Heart right ventricle (tissue), 16 donors: ENCODE measurements around the gene IQSEC3. TPM values are rescaled to one million over a fixed set of nuclear protein-coding genes. Genes with fewer than 3 reads are reported as not detected.

ENCODE experiments used
- ATAC-seq, 8 donors: fragments of 200-7000 bp; cut with Tn5 transposase; one replicate each; pipeline ENCODE4 v1.9.1; 2020; ENCODE audit warnings: mild to moderate bottlenecking in 8 of 8, moderate library complexity in 8 of 8, moderate number of reproducible peaks in 1 of 8
- DNase-seq, 2 donors: peaks; one replicate each; pipeline ENCODE4 v3.0.0-alpha.2; 2020
- H3K27ac ChIP-seq, 10 donors: fragments of 200-600 bp; sonication (generic) in 2 of 10; one replicate each; pipeline versions ENCODE4 v1.5.0 to v1.8.0; 2020 to 2022; ENCODE audit warnings: mild to moderate bottlenecking in 3 of 10
- H3K27me3 ChIP-seq, 7 donors: fragments of 200-600 bp; one replicate each; pipeline ENCODE4 v1.8.0; 2021 to 2022; ENCODE audit warnings: mild to moderate bottlenecking in 2 of 7
- H3K36me3 ChIP-seq, 9 donors: fragments of 200-600 bp; sonication (generic) in 1 of 9; one replicate each; pipeline versions ENCODE4 v1.5.0 to v1.8.0; 2020 to 2022; ENCODE audit warnings: mild to moderate bottlenecking in 2 of 9
- H3K4me1 ChIP-seq, 9 donors: fragments of 200-600 bp; sonication (generic) in 1 of 9; one replicate each; pipeline versions ENCODE4 v1.5.0 to v1.8.0; 2020 to 2022; ENCODE audit warnings: mild to moderate bottlenecking in 4 of 9
- H3K4me3 ChIP-seq, 10 donors: fragments of 200-600 bp; sonication (generic) in 2 of 10; one replicate each; pipeline versions ENCODE4 v1.5.0 to v1.8.0; 2020 to 2022; ENCODE audit warnings: mild to moderate bottlenecking in 7 of 10, moderate library complexity in 2 of 10
- H3K9me3 ChIP-seq, 11 donors: fragments of 200-600 bp in 10 of 11; sonication (generic) in 2 of 11; one replicate each; pipeline versions ENCODE4 v1.5.0 to v1.8.0; 2013 to 2022; ENCODE audit warnings: mild to moderate bottlenecking in 2 of 11, control low read depth in 1 of 11, moderate library complexity in 1 of 11
- CTCF ChIP-seq, 9 donors: fragments of 200-600 bp; sonication (generic) in 2 of 9; IDR thresholded peaks; one replicate each; pipeline versions ENCODE4 v1.5.0 to v1.8.0; 2021 to 2022; ENCODE audit warnings: antibody characterized with exemption in 9 of 9, mild to moderate bottlenecking in 5 of 9, moderate library complexity in 1 of 9
- WGBS, 2 donors: extraction: QIAGEN DNeasy Blood & Tissue Kit; methylation state at CpG; one replicate each; pipeline ENCODE4 v1.1.7; 2013; ENCODE audit warnings: inconsistent platforms in 1 of 2; 5-methylcytosine and 5-hydroxymethylcytosine counted together
- intact Hi-C, 10 donors: fragments of 100-400 bp; cut with DNase I; formaldehyde crosslinking; loops; one replicate each; pipeline versions ENCODE4 v1.11.1 to v1.14.2; 2022
- polyA plus RNA-seq, 2 donors: library from polyadenylated mRNA; stranded (reverse); fragments of 200-250 nt; gene quantifications; one replicate each; pipeline ENCODE4 v1.2.3, GENCODE V29; 2013
- total RNA-seq, 10 donors: library from RNA; stranded (reverse); fragmentation: NEBNext Ultra II Directional in 3 of 10; extraction: Animal tissue kit (Norgen Biotek cat#: 25700) in 3 of 10; gene quantifications; one replicate each; pipeline versions ENCODE4 v1.2.1 to v1.2.4, GENCODE V29; 2021 to 2023
- donor health status: Arrhythmogenic right ventricular cardiomyopathy.
- donor health status: ischemic (EF 13 %, LVEDD 7.1; RV severe dilation, severe dysfunction).
- donor health status: healthy with polysubstance abuse.
- donor health status: DM: no; HTN: yes; CAD: no.
- donor health status: DM: no; HTN: no; CAD: no.
- donor health status: ischemic (EF 25% LVEDD 6.9; RV normal size, moderate dysfunction).
- donor health status: ischemic (EF 25% LVEDD 5.7; RV mildly dilated, moderate dysfunction).
- donor health status: healthy.
- donor health status: DM: yes; HTN: yes; CAD: no.
- donor health status: Ischemic cardiomyopathy.
- donor health status: ischemic (EF 35%, LVEDD 5.7; RV mildly dilated, moderate dysfunction).
- donor health status: nonischemic (EF 11% LVEDD 7.7; RV severe dilation, severe dysfunction).
- donor health status: DM: yes; HTN: yes; CAD: no.
- donor health status: PGD.
- donor health status: ischemic (EF 29% LVEDD 5.4; RV normal size, mild dysfunction).
- donor health status: nonischemic (EF 23%, LVEDD 6.1; RV moderate dilation, normal function).

IQSEC3 gene
- total and polyA plus RNA-seq, 12 donors: 0.30 to 2.7 (median 1.1) TPM

- Histone ChIP-seq H3K9me3 (no peaks in the 10 kb centered on the region), H3K27me3 (no peaks in the 10 kb centered on the region), H3K27ac (peak overlapping the region in 9 of 10 donors; percentile 42 to 84 (median 79)), H3K36me3 (no peaks in the 10 kb centered on the region), H3K4me3 (peak overlapping the region in 5 of 10 donors; percentile 18 to 43 (median 40)), H3K4me1 (peaks cover 27 to 82% (median 71%) of the 10 kb centered on the region in 9 donors)
- TF ChIP-seq CTCF (IDR thresholded peaks at IDR 0.05): no peak
- 31 to 54% methylated on average over 8 of the region's 8 CpGs for WGBS, 2 donors
- intact Hi-C loops: no loop called here
- ATAC-seq: peak in 7 of 8 donors; percentile 14 to 69 (median 52)
- peak in 1 of 2 donors; percentile 59 for DNase-seq
Observed at GRCh38 chr12:180445-180844, 113.9 kb downstream of the IQSEC3 start.

DNA sequence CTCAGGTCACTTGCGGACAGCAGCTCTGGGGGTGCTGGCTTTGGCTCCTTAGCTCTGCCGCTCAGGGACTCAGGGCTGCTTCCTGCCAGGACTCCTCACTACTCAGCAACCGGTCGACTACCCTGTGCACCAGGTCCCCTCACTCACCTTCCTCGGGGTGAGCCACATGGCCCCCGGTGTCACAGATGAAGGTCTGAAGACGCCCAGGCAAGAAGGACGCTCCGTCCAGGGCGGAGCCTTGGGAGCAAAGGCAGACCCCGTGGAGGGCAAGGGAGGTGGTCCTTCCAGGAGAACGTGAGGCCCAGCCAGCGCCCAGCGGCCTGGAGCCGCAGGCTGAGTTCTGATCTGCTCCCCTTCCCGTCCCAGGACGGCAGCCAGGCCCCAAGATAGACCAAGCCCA is 115.4 kb downstream of the IQSEC3 start:
- no peak for TF ChIP-seq CTCF (IDR thresholded peaks at IDR 0.05)
- no peak for DNase-seq
- no peaks in the 10 kb centered on the region for H3K9me3 ChIP-seq
- H3K4me1 ChIP-seq: peaks cover 16 to 67% (median 57%) of the 10 kb centered on the region in 9 donors
- H3K27ac ChIP-seq: peak overlapping the region in 9 of 10 donors; percentile 57 to 84 (median 79)
- no peaks in the 10 kb centered on the region for H3K36me3 ChIP-seq
- ATAC-seq: peak in 1 of 8 donors; percentile 2
- intact Hi-C loops: no loop called here
- no peaks in the 10 kb centered on the region for H3K27me3 ChIP-seq
- H3K4me3 ChIP-seq: peak overlapping the region in 8 of 10 donors; percentile 2 to 43 (median 35)
- WGBS, 2 donors: 44 to 67% methylated on average over 17 of the region's 17 CpGs

DNA sequence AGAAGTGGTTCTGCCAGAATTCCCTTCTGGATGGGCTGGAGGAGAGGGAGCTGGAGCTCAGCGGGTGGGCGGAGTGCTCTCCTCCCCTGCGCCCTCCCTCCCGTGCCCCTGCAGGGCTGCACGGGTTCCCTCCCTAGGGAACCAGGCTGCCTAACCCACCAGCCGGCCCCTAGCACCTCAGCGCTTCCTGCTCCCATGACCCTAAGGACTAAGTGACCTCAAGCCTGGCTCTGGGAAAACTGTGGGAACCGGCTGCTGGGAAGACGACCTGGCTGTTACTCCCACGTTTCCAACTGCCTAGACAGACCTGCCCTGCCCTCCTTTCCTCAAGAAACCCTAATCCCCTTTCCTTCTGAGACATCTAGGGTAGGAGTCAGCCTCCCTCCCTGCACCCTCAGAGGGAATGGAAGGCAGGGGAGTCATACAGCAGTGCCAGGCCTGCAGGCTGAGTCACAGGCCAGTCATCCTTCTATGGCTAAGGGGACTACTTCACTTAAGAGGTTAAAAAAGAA is 115.9 kb downstream of the IQSEC3 start:
- peak; percentile 51 to 63 for DNase-seq
- WGBS, 2 donors: 42 to 46% methylated on average over 10 of the region's 10 CpGs
- no peak for TF ChIP-seq CTCF (IDR thresholded peaks at IDR 0.05)
- no peaks in the 10 kb centered on the region for H3K36me3 ChIP-seq
- no peaks in the 10 kb centered on the region for H3K9me3 ChIP-seq
- H3K27me3 ChIP-seq: no peaks in the 10 kb centered on the region
- ATAC-seq: peak; percentile 16 to 54 (median 28)
- H3K4me1 ChIP-seq: peaks cover 13 to 62% (median 52%) of the 10 kb centered on the region in 9 donors
- H3K4me3 ChIP-seq: peak overlapping the region in 6 of 10 donors; percentile 9 to 43 (median 38)
- intact Hi-C loops: no loop called here
- H3K27ac ChIP-seq: peak overlapping the region in 9 of 10 donors; percentile 57 to 84 (median 79)

GRCh38 chr12:184811-185575 is 118.4 kb downstream of the IQSEC3 start:
- WGBS, 2 donors: 65 to 77% methylated on average over 13 of the region's 13 CpGs
- ATAC-seq (no peak), DNase-seq (no peak)
- Histone ChIP-seq H3K4me3 (no peak overlapping the region), H3K27ac (peak overlapping the region in 2 of 10 donors; percentile 16 to 31), H3K9me3 (no peaks in the 10 kb centered on the region), H3K27me3 (no peaks in the 10 kb centered on the region), H3K4me1 (peaks cover 3 to 47% (median 37%) of the 10 kb centered on the region in 9 donors), H3K36me3 (no peaks in the 10 kb centered on the region)
- intact Hi-C loops: no loop called here
- no peak for TF ChIP-seq CTCF (IDR thresholded peaks at IDR 0.05)
